Trophoblast cell (in vitro differentiated cells and primary cell): Measurements from ENCODE around the gene THAP3.

Experiments
- DNase-seq, 2 donors: peaks; one replicate each; pipeline ENCODE4 v3.0.0-alpha.2; 2016
- H2AFZ ChIP-seq: 2 replicates; pipeline ENCODE4 v1.6.1; 2013; ENCODE audit warnings: low read length, moderate library complexity, mild to moderate bottlenecking; ENCODE audit not compliant: insufficient read depth, poor library complexity
- H2AK5ac ChIP-seq: 2 replicates; pipeline ENCODE4 v1.6.1; 2013; ENCODE audit warnings: mild to moderate bottlenecking, low read length
- H2BK120ac ChIP-seq: 2 replicates; pipeline ENCODE4 v1.6.1; 2013; ENCODE audit warnings: low read length, mild to moderate bottlenecking, moderate library complexity; ENCODE audit not compliant: insufficient read depth, poor library complexity
- H2BK12ac ChIP-seq: 2 replicates; pipeline ENCODE4 v1.6.1; 2013; ENCODE audit warnings: mild to moderate bottlenecking, low read length, moderate library complexity
- H2BK5ac ChIP-seq: 2 replicates; pipeline ENCODE4 v1.6.1; 2013; ENCODE audit warnings: low read length, low read depth, moderate library complexity, mild to moderate bottlenecking; ENCODE audit not compliant: poor library complexity
- H3K14ac ChIP-seq: 2 replicates; pipeline ENCODE4 v1.6.1; 2013; ENCODE audit warnings: mild to moderate bottlenecking, low read length
- H3K18ac ChIP-seq: 2 replicates; pipeline ENCODE4 v1.6.1; 2013; ENCODE audit warnings: mild to moderate bottlenecking, low read length
- H3K23ac ChIP-seq: 2 replicates; pipeline ENCODE4 v1.6.1; 2013; ENCODE audit warnings: low read length
- H3K27ac ChIP-seq: 2 replicates; pipeline ENCODE4 v1.5.1; 2013; ENCODE audit warnings: low read depth, mild to moderate bottlenecking, inconsistent platforms, low read length, moderate library complexity
- H3K27me3 ChIP-seq: 2 replicates; pipeline ENCODE4 v1.6.1; 2013; ENCODE audit warnings: inconsistent platforms, mild to moderate bottlenecking, low read length, moderate library complexity; ENCODE audit not compliant: insufficient read depth
- H3K36me3 ChIP-seq, 2 experiments: 1 replicate in 1 of 2; 2 replicates in 1 of 2; pipeline ENCODE4 v1.6.1; 2013; ENCODE audit warnings: low read length in 2 of 2, mild to moderate bottlenecking in 2 of 2, moderate library complexity in 1 of 2; ENCODE audit not compliant: insufficient read depth in 2 of 2, control insufficient read depth in 1 of 2
- H3K4ac ChIP-seq: 2 replicates; pipeline ENCODE4 v1.6.1; 2013; ENCODE audit warnings: low read depth, mild to moderate bottlenecking, low read length, moderate library complexity
- H3K4me1 ChIP-seq, 2 experiments: 1 replicate in 1 of 2; 2 replicates in 1 of 2; pipeline ENCODE4 v1.6.1; 2013; ENCODE audit warnings: low read length in 2 of 2, mild to moderate bottlenecking in 2 of 2, moderate library complexity in 1 of 2; ENCODE audit not compliant: insufficient read depth in 2 of 2, control insufficient read depth in 1 of 2
- H3K4me2 ChIP-seq: 2 replicates; pipeline ENCODE4 v1.6.1; 2013; ENCODE audit warnings: inconsistent platforms, mild to moderate bottlenecking, low read length, moderate library complexity
- H3K4me3 ChIP-seq: 2 replicates; pipeline ENCODE4 v1.5.1; 2013; ENCODE audit warnings: mild to moderate bottlenecking, low read depth, low read length, inconsistent platforms
- H3K79me1 ChIP-seq: one replicate; pipeline ENCODE4 v1.6.1; 2013; ENCODE audit warnings: low read length
- H3K79me2 ChIP-seq: 2 replicates; pipeline ENCODE4 v1.6.1; 2013; ENCODE audit warnings: low read length, mild to moderate bottlenecking; ENCODE audit not compliant: control insufficient read depth, insufficient read depth, poor library complexity
- H3K9ac ChIP-seq: 2 replicates; pipeline ENCODE4 v1.6.1; 2013; ENCODE audit warnings: mild to moderate bottlenecking, low read length
- H3K9me3 ChIP-seq: 2 replicates; pipeline ENCODE4 v1.6.1; 2013; ENCODE audit warnings: low read depth, mild to moderate bottlenecking, control low read depth, inconsistent platforms, low read length; ENCODE audit not compliant: insufficient read depth
- H4K12ac ChIP-seq: 2 replicates; pipeline ENCODE4 v1.6.1; 2013; ENCODE audit warnings: low read depth, mild to moderate bottlenecking, low read length, moderate library complexity
- H4K8ac ChIP-seq: 2 replicates; pipeline ENCODE4 v1.6.1; 2013; ENCODE audit warnings: low read depth, mild to moderate bottlenecking, low read length, moderate library complexity
- H4K91ac ChIP-seq: one replicate; pipeline ENCODE4 v1.6.1; 2013; ENCODE audit warnings: low read depth, mild to moderate bottlenecking, low read length, moderate library complexity
- WGBS: extraction: QIAGEN DNeasy Blood & Tissue Kit; methylation state at CpG from one replicate; pipeline ENCODE4 v1.1.7; 2013; ENCODE audit warnings: missing lambda C conversion rate; ENCODE audit not compliant: insufficient read length, insufficient coverage; ENCODE audit errors: extremely low coverage; 5-methylcytosine and 5-hydroxymethylcytosine counted together

THAP3 gene

DNA sequence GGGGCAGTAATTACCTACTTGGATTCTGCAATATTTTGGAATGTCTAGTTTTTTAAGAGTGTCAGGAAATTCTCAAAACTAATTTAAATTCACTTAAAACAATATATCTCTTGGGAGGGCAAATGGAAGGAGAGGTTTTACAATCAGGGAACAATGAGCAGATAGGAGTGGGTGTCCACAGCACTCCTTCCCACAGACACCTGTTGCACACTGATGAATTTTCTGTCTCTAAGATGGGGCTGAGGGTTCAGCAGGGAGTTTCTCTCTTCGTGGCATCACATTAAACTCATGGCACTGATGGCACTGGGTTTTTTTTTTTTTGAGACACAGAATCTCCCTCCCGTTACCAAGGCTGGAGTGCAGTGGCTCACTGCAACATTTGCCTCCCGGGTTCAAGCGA, 5.6 kb upstream of the THAP3 start:
- Histone ChIP-seq H2BK12ac (no peak overlapping the region), H3K4me3 (no peak overlapping the region), H4K12ac (no peak overlapping the region), H2BK5ac (no peak overlapping the region), H2BK120ac (no peak overlapping the region), H4K91ac (no peak overlapping the region), H3K27me3 (no peaks in the 10 kb centered on the region), H2AK5ac (no peak overlapping the region), H4K8ac (no peak overlapping the region), H3K4me2 (no peak overlapping the region), H3K9me3 (peaks cover 4% of the 10 kb centered on the region), H3K14ac (no peak overlapping the region), H3K27ac (no peak overlapping the region), H2AFZ (no peak overlapping the region), H3K4me1 (peaks cover 18 to 29% of the 10 kb centered on the region in 2 experiments), H3K4ac (peak overlapping the region; percentile 49), H3K79me1 (peaks cover 16% of the 10 kb centered on the region), H3K79me2 (peaks cover 24% of the 10 kb centered on the region), H3K18ac (no peak overlapping the region), H3K36me3 (peaks cover 58 to 61% of the 10 kb centered on the region in 2 experiments), H3K23ac (no peak overlapping the region), H3K9ac (no peak overlapping the region)
- no CpG with 5 or more reads among the region's 4 CpGs for WGBS
- no peak for DNase-seq

GRCh38 chr1:6621429-6622391, 3.0 kb upstream of the THAP3 start:
- H3K27ac ChIP-seq: peak overlapping the region; percentile 94
- H3K18ac ChIP-seq: peak overlapping the region; percentile 5

GRCh38 chr1:6622396-6623152, 2.1 kb upstream of the THAP3 start:
- H3K36me3 ChIP-seq: peaks cover 55 to 57% of the 10 kb centered on the region in 2 experiments
- peak overlapping the region; percentile 82 for H2BK120ac ChIP-seq
- peak overlapping the region; percentile 83 for H2BK5ac ChIP-seq
- H4K8ac ChIP-seq: peak overlapping the region; percentile 80
- no peak overlapping the region for H4K12ac ChIP-seq
- peak overlapping the region; percentile 94 for H3K27ac ChIP-seq
- peaks cover 23 to 29% of the 10 kb centered on the region in 2 experiments for H3K4me1 ChIP-seq
- peak overlapping the region; percentile 59 for H2AK5ac ChIP-seq
- no peak overlapping the region for H3K4me3 ChIP-seq
- peak overlapping the region; percentile 13 for H3K4me2 ChIP-seq
- no peaks in the 10 kb centered on the region for H3K27me3 ChIP-seq
- peak overlapping the region; percentile 72 for H2BK12ac ChIP-seq
- peak; percentile 90 to 92 for DNase-seq
- no peak overlapping the region for H3K9ac ChIP-seq
- H3K4ac ChIP-seq: peak overlapping the region; percentile 28
- H3K14ac ChIP-seq: peak overlapping the region; percentile 76
- no peak overlapping the region for H2AFZ ChIP-seq
- peaks cover 4% of the 10 kb centered on the region for H3K9me3 ChIP-seq
- H4K91ac ChIP-seq: peak overlapping the region; percentile 87
- H3K18ac ChIP-seq: peak overlapping the region; percentile 82
- peaks cover 20% of the 10 kb centered on the region for H3K79me1 ChIP-seq
- H3K23ac ChIP-seq: no peak overlapping the region
- no CpG with 5 or more reads among the region's 10 CpGs for WGBS
- H3K79me2 ChIP-seq: peaks cover 13% of the 10 kb centered on the region

More at GRCh38 chr1:6621429-6622391, 3.0 kb upstream of the THAP3 start:
- Histone ChIP-seq H2AFZ (no peak overlapping the region), H2BK12ac (no peak overlapping the region), H2AK5ac (no peak overlapping the region), H4K91ac (no peak overlapping the region), H3K9ac (no peak overlapping the region), H3K4me1 (peaks cover 23 to 29% of the 10 kb centered on the region in 2 experiments), H3K9me3 (peaks cover 4% of the 10 kb centered on the region), H3K36me3 (peaks cover 57 to 61% of the 10 kb centered on the region in 2 experiments), H3K4ac (no peak overlapping the region), H3K79me2 (peaks cover 15% of the 10 kb centered on the region), H3K79me1 (peaks cover 20% of the 10 kb centered on the region), H3K4me3 (no peak overlapping the region), H2BK120ac (no peak overlapping the region), H2BK5ac (peak overlapping the region; percentile 83), H3K14ac (no peak overlapping the region), H4K12ac (no peak overlapping the region), H3K23ac (no peak overlapping the region), H3K27me3 (no peaks in the 10 kb centered on the region), H3K4me2 (no peak overlapping the region), H4K8ac (no peak overlapping the region)
- WGBS: no CpG with 5 or more reads among the region's 41 CpGs
- DNase-seq: peak in 1 of 2 donors; percentile 17

GRCh38 chr1:6623269-6623965, 1.3 kb upstream of the THAP3 start:
- Histone ChIP-seq H3K9me3 (peaks cover 4% of the 10 kb centered on the region), H4K12ac (no peak overlapping the region), H3K27ac (peak overlapping the region; percentile 94), H3K79me1 (peaks cover 20% of the 10 kb centered on the region), H3K36me3 (peaks cover 55 to 57% of the 10 kb centered on the region in 2 experiments), H3K4me1 (peaks cover 23 to 29% of the 10 kb centered on the region in 2 experiments), H3K18ac (no peak overlapping the region), H2BK120ac (peak overlapping the region; percentile 46), H3K14ac (peak overlapping the region; percentile 42), H3K4me3 (no peak overlapping the region), H3K79me2 (peaks cover 13% of the 10 kb centered on the region), H3K9ac (no peak overlapping the region), H2BK12ac (peak overlapping the region; percentile 59), H2AK5ac (no peak overlapping the region), H3K4ac (no peak overlapping the region), H3K27me3 (no peaks in the 10 kb centered on the region), H3K4me2 (no peak overlapping the region), H4K91ac (peak overlapping the region; percentile 74), H2AFZ (no peak overlapping the region), H3K23ac (no peak overlapping the region), H4K8ac (peak overlapping the region; percentile 13), H2BK5ac (peak overlapping the region; percentile 77)
- no CpG with 5 or more reads among the region's 14 CpGs for WGBS
- DNase-seq: peak; percentile 80 to 95
